HL-60 (cell line): ENCODE results near the gene ZKSCAN5.

ENCODE experiments used
- CTCF ChIP-seq: IDR thresholded peaks from one replicate; pipeline ENCODE4 v1.5.1; 2011; ENCODE audit warnings: low read length, control low read depth, inconsistent platforms; ENCODE audit not compliant: insufficient read depth
- GABPA ChIP-seq: IDR thresholded peaks from 2 replicates; pipeline ENCODE4 v1.6.1; 2012; ENCODE audit warnings: low read depth

DNA sequence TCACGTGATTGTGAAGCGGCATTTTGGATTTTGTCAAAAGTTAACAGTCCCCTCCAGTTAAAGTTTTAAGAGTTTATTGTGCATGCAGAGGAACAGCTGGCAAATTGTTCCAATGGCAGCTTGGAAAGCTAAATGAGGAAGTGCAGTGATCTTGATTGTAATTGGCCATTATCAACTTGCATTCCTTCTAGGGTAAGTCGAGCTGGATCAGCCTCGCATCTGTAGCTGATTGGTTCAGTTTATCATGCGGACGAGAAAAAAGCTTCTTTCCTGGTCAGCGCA is 31.2 kb upstream of the ZKSCAN5 start:
- TF ChIP-seq CTCF, result no peak
- TF ChIP-seq GABPA, result no peak
